GM19351 (cell line): Measurements from ENCODE around the gene MEF2D.

Experiments used
- ATAC-seq: cut with Tn5 transposase; IDR thresholded peaks from one replicate; pipeline ENCODE4 v1.9.1; 2021; ENCODE audit warnings: mild to moderate bottlenecking, moderate library complexity; ENCODE audit not compliant: unreplicated experiment

Gene MEF2D

GRCh38 chr1:156430866-156431265 is 69.7 kb downstream of the MEF2D start:
- no peak for ATAC-seq

- no peak for ATAC-seq
These were observed 70.3 kb downstream of the MEF2D start for GRCh38 chr1:156430303-156430702.

GRCh38 chr1:156429313-156430060 is 71.1 kb downstream of the MEF2D start:
- no peak for ATAC-seq

GRCh38 chr1:156428746-156429288 is 71.8 kb downstream of the MEF2D start:
- ATAC-seq: no peak

GRCh38 chr1:156427957-156428356 is 72.6 kb downstream of the MEF2D start:
- no peak for ATAC-seq

GRCh38 chr1:156425943-156426342 is 74.6 kb downstream of the MEF2D start:
- ATAC-seq: no peak

GRCh38 chr1:156424806-156425432 is 75.7 kb downstream of the MEF2D start:
- ATAC-seq: no peak

GRCh38 chr1:156423422-156424352 is 76.9 kb downstream of the MEF2D start:
- no peak for ATAC-seq

- ATAC-seq: no peak
These were observed 77.9 kb downstream of the MEF2D start for GRCh38 chr1:156422602-156423091.

GRCh38 chr1:156421939-156422601 is 78.5 kb downstream of the MEF2D start:
- ATAC-seq: no peak

- ATAC-seq: peak; percentile 75
These were observed 79.3 kb downstream of the MEF2D start for GRCh38 chr1:156421062-156421938.

- ATAC-seq: no peak
These were observed 80.1 kb downstream of the MEF2D start for GRCh38 chr1:156420205-156421061.

GRCh38 chr1:156419854-156420204 is 80.7 kb downstream of the MEF2D start:
- no peak for ATAC-seq

- ATAC-seq: no peak
These were observed 82.0 kb downstream of the MEF2D start for GRCh38 chr1:156418416-156419070.

GRCh38 chr1:156417401-156418020 is 83.1 kb downstream of the MEF2D start:
- ATAC-seq: no peak

- ATAC-seq: no peak
These were observed 83.6 kb downstream of the MEF2D start for GRCh38 chr1:156416993-156417392.

- no peak for ATAC-seq
These were observed 86.0 kb downstream of the MEF2D start for GRCh38 chr1:156414461-156415064.
